Gastroesophageal sphincter (tissue), 3 donors: ENCODE measurements around the gene MYO3B.

Experiments
- CTCF ChIP-seq, 4 experiments: fragments of 200-600 bp in 2 of 4; fragments of 450-650 bp in 2 of 4; sonication (generic) in 1 of 4; IDR thresholded peaks; one replicate each; pipeline ENCODE4 v1.5.1; 2017 to 2019; ENCODE audit warnings: antibody characterized with exemption in 4 of 4, mild to moderate bottlenecking in 2 of 4, moderate library complexity in 2 of 4
- EP300 ChIP-seq: sonication (generic); formaldehyde crosslinking; IDR thresholded peaks from one replicate; pipeline ENCODE4 v1.6.1; 2017; ENCODE audit warnings: antibody characterized with exemption, mild to moderate bottlenecking

- no peak for TF ChIP-seq CTCF (IDR thresholded peaks at IDR 0.05)
- TF ChIP-seq EP300 = no peak
These were observed 366.9 kb downstream of the MYO3B start for GRCh38 chr2:170544817-170545216.
